Activated T-helper 1 cell treated with Interleukin-2 at 50 U/mL for 16 hours (primary cell): ENCODE results near the gene ATP5PF.
"Not testable (repeated sequence)": the region's sequence is repeated elsewhere in the genome, so short reads cannot be mapped to it uniquely, and the experiment has no call there.

ENCODE experiments used
- DNase-seq: peaks from one replicate; pipeline ENCODE4 v3.0.0-alpha.2; 2020; ENCODE audit warnings: low read depth

The ATP5PF gene

GRCh38 chr21:25722631-25723030 lies 12.1 kb downstream of the ATP5PF start:
- DNase-seq, result no peak

GRCh38 chr21:25721987-25722386 lies 12.7 kb downstream of the ATP5PF start:
- no peak for DNase-seq

- no peak for DNase-seq
Observed at GRCh38 chr21:25717491-25718147, 17.1 kb downstream of the ATP5PF start.

GRCh38 chr21:25714066-25714465 lies 20.6 kb downstream of the ATP5PF start:
- not testable (repeated sequence) for DNase-seq

GRCh38 chr21:25710550-25710949 lies 24.2 kb downstream of the ATP5PF start:
- no peak for DNase-seq

GRCh38 chr21:25709684-25710265 lies 24.9 kb downstream of the ATP5PF start:
- no peak for DNase-seq

- DNase-seq, result peak; percentile 13
Observed at GRCh38 chr21:25708467-25709065, 26.1 kb downstream of the ATP5PF start.

- DNase-seq, result no peak
Observed at GRCh38 chr21:25701529-25701928, 33.2 kb downstream of the ATP5PF start.

- DNase-seq, result no peak
Observed at GRCh38 chr21:25700741-25701140, 34.0 kb downstream of the ATP5PF start.

- not testable (repeated sequence) for DNase-seq
Observed at GRCh38 chr21:25695461-25695860, 39.2 kb downstream of the ATP5PF start.

GRCh38 chr21:25691976-25692375 lies 42.7 kb downstream of the ATP5PF start:
- no peak for DNase-seq

GRCh38 chr21:25689226-25689625 lies 45.5 kb downstream of the ATP5PF start:
- DNase-seq, result no peak

- DNase-seq, result no peak
Observed at GRCh38 chr21:25688275-25689155, 46.2 kb downstream of the ATP5PF start.

- DNase-seq, result no peak
Observed at GRCh38 chr21:25687787-25688186, 46.9 kb downstream of the ATP5PF start.

- no peak for DNase-seq
Observed at GRCh38 chr21:25682382-25682781, 52.3 kb downstream of the ATP5PF start.

- DNase-seq, result no peak
Observed at GRCh38 chr21:25676451-25676850, 58.3 kb downstream of the ATP5PF start.
